Astrocyte of the spinal cord (primary cell): ENCODE measurements around the gene KANSL3.

ENCODE experiments used
- DNase-seq: peaks from one replicate; pipeline ENCODE4 v3.0.0; 2011; ENCODE audit warnings: low read depth, low spot score
- H3K4me3 ChIP-seq: 2 replicates; pipeline ENCODE4 v1.5.1; 2011; ENCODE audit warnings: low read depth, mild to moderate bottlenecking, low read length, moderate library complexity
- CTCF ChIP-seq: IDR thresholded peaks from 2 replicates; pipeline ENCODE4 v1.5.1; 2012; ENCODE audit warnings: low read depth, mild to moderate bottlenecking, low read length, inconsistent platforms
- in situ Hi-C: cut with HindIII; loops from 2 replicates; pipeline ENCODE4 v1.10.0; 2017; ENCODE audit warnings: low sequenced_read_pairs

The KANSL3 gene

GRCh38 chr2:96625571-96626552 lies 12.2 kb downstream of the KANSL3 start:
- no peak overlapping the region for H3K4me3 ChIP-seq
- TF ChIP-seq CTCF, result no peak
- in situ Hi-C loops, result no loop called here
- no peak for DNase-seq

GRCh38 chr2:96623116-96623515 lies 15.0 kb downstream of the KANSL3 start:
- in situ Hi-C loops, result no loop called here
- H3K4me3 ChIP-seq, result no peak overlapping the region
- no peak for TF ChIP-seq CTCF
- no peak for DNase-seq

- TF ChIP-seq CTCF, result no peak
- DNase-seq, result no peak
- H3K4me3 ChIP-seq, result no peak overlapping the region
- in situ Hi-C loops, result no loop called here
Measured at GRCh38 chr2:96622544-96622943, 15.6 kb downstream of the KANSL3 start.

- no peak overlapping the region for H3K4me3 ChIP-seq
- DNase-seq, result no peak
- in situ Hi-C loops, result no loop called here
- no peak for TF ChIP-seq CTCF
Measured at GRCh38 chr2:96618596-96619283, 19.4 kb downstream of the KANSL3 start.

GRCh38 chr2:96617012-96617411 lies 21.1 kb downstream of the KANSL3 start:
- in situ Hi-C loops, result no loop called here
- TF ChIP-seq CTCF, result no peak
- no peak overlapping the region for H3K4me3 ChIP-seq
- no peak for DNase-seq

- H3K4me3 ChIP-seq, result no peak overlapping the region
- in situ Hi-C loops, result no loop called here
- DNase-seq, result no peak
- TF ChIP-seq CTCF, result no peak
Measured at GRCh38 chr2:96616535-96616934, 21.6 kb downstream of the KANSL3 start.
